DMS114 treated with DMSO at 0.1 percent for 48 hours (cell line): ENCODE measurements around the gene FMOD.

ENCODE experiments used
- DNase-seq: peaks from one replicate; lab custom pipeline; 2025; ENCODE audit not compliant: unreplicated experiment; lab: John Stamatoyannopoulos, UW

Gene FMOD

DNA sequence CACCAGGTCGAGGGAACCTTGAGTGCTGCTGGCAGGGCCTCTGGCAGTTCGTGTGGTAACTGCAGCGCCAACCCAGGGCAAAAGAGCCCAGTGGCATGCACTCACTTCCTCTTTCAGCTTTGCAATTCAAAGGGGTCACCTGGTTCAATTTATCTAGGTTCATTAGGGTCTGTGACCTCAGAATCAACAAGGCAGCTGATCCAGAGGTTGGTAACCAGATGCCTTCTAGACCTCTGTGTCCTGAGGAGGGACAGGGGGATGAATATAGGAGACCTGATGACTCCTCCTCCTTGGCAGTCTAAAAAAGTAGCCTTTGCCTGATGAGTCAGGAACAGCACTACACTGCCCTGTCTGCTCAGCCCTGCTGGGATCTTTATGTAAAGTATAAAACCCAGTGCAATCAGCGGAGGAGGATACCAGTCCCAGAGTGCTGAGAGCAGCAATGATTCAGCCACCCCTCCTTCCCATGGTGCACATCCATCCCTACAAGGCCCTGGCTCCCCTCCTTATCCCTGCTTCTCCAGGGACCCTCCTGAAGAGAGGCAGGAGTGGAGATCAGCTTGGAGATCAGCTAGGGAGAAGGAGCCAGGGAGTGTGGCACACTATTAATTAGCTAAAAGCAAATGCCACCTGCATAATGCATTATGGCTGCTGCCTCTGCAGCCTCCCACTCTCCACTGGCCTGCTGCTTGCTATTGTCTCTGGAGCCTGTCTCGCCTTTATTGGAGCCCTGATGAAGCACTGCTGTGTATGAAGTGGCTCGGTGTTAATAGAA lies 11.2 kb upstream of the FMOD start:
- no peak for DNase-seq

GRCh38 chr1:203360547-203361185 lies 9.7 kb upstream of the FMOD start:
- DNase-seq = no peak

DNA sequence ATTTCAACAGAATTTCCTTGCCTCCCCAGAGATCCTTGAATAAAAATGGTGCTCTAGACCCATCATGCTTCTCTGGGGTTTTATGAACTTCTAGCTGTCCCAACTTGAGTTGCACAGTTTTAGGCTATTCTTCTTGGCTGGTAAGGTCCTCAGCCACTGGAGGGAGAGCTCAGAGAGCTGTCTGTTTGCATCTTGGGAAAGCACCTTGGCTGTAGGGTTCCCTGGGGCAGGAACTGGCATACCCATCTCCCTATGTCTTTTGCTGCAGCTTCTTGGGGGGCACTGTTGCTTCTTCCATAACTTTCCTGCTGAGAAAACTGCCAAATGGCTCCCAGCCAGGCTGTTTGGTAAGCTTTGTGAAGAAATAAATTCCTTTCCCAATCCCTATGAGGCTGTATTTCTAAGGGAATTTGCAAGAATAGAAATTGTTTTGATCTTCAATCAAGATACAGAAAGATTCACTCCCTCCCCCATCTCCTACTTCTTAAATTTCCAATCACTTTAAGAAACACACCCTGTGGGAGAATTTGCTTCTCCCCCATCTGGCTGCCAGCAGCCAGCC lies 8.2 kb upstream of the FMOD start:
- no peak for DNase-seq

DNA sequence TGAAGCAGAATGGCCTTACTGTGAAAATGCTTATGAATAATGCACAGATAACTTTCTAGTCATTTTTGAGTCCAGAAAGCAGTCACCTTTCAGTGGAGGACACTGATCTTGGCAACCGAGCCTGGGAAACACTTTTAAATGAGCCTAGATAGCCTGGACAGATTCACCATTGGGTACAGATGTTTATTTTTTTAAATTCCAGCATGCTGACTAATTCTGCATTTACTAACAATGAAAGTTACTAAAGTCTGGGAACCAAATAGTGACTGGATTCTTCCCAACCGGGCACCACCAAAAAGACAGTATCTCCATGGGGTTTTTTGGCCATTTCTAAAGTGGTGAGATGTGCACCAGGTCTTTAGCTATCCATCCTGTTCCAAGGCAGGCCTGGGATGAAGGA lies 3.3 kb upstream of the FMOD start:
- DNase-seq = no peak

GRCh38 chr1:203353486-203353885 lies 2.6 kb upstream of the FMOD start:
- DNase-seq = no peak

GRCh38 chr1:203349773-203350524 lies 973 bp downstream of the FMOD start:
- DNase-seq = no peak

DNA sequence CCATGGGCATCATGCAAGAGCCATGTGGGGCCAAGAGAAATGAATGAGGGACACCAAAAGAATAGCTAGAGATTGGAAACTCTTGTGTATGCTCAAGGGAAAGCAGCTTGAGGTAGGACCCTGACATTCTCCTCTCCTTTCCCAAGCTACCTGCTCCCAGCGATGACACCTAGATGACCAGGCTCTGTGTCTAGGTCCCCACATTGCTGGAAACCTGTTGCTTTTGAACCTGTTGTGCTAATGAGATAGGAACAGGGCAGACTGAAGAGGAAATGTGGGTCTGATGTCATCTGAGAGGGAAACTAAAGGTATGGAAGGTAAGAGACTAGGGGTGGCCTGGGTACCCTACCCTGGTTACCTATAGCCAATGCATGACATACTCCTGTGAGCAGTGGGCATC lies 1.8 kb downstream of the FMOD start:
- no peak for DNase-seq

DNA sequence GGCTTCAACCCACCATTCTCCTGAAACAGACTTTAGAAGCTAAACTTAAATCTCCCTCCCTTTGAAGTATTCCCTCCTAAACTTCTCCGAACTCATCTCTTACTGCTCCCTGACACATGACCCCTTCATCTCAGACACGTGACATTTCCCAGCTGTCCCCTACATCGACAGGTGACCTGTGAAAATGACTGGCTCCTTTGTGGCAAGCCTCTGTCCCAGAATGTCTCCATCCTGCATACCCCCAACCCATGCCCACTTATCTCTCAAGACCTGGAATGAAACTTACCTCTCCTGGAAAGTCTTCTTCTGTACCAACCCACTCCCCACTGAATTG lies 4.2 kb downstream of the FMOD start:
- DNase-seq = no peak

DNA sequence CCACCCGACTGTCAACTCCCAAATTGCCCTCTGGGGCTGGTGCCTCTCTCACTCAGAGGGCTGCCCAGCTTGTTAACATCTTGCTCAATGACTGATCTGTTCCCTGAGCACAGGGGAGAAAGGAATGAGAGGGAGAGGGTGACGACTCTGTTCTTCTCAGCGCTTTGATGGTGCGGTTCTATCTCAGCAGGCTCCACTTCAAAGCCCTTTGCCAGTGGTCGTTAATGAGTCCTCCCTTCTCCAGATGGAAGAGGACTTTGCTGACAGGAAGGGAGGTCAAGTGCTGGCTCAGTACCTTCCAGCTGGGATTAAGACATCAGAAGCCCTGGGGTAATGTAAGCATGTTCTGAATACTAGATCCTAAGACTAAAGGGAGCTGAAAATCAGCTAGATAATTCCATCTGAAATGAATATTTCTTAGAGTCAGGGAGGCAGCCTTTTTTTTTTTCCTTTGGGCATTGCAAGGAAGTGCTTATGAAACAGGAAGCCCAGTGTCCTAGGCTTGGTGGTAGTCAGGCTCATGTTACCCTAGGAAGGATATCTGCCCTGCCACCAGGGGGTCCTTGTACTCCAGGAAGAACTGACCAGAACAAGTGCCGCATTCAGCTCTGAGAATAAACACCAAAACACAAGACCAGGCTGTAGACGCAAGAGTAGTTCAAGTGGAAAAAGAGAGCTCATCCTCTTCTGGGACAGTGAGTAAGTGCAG lies 4.7 kb downstream of the FMOD start:
- DNase-seq = no peak

- DNase-seq = no peak
Measured at GRCh38 chr1:203343956-203344754, 6.8 kb downstream of the FMOD start.

DNA sequence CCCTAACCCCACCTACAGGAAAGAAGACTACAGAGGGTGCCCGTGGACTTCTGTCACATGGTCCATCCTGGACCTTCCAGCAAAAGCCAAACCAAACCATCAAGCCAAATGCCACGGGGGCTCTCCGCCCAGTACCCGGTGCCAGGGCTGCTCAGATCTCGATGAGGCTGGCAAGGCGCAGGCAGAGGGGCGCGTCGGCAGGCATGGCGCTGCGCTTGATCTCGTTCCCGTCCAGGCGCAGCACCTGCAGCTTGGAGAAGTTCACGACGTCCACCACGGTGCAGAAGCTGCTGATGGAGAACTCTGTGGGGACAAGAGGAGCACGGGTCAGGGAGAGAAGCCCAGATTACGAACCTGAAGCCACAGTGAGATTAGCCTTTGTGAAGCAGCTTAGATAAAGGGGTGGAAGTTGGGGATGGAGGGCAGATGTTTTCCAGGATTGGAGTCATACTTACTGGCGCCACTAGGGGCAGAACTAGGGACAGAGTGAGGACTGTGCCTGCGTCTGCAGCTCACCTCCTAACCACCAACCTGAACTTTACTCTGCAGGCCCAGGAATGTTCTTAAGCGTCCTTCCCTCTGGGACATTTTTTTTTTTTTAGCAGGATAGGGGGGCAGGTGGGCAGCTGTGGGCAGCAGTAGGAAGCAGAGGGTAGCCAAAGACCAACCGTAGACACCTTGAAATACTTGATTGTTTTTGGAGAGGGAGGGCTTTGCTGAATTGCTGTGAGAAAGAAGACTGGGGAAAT lies 8.6 kb downstream of the FMOD start:
- DNase-seq = peak; percentile 38

GRCh38 chr1:203340112-203340790 lies 10.7 kb downstream of the FMOD start:
- peak; percentile 48 for DNase-seq

GRCh38 chr1:203338335-203339036 lies 12.4 kb downstream of the FMOD start:
- DNase-seq = peak; percentile 42

DNA sequence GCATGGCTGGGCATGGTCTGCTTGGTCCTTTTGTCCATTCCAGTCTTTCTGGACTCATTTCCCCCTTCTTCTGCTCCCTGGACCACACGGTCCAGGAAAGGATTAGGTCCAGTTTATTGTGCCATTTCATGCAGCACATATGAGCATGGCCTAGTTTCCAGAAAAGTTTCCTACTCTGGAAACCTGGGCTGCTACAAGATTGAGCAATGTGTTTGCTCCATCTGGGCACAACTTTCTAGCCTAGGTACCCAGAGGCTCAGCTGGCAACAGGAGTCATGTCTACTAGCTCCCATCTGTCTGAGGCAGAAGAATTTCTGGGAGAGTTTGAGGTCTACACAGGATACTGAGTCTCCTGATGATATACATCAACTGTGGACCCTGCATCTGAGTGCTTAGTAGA lies 14.8 kb downstream of the FMOD start:
- no peak for DNase-seq

GRCh38 chr1:203335503-203335902 lies 15.4 kb downstream of the FMOD start:
- DNase-seq = no peak

DNA sequence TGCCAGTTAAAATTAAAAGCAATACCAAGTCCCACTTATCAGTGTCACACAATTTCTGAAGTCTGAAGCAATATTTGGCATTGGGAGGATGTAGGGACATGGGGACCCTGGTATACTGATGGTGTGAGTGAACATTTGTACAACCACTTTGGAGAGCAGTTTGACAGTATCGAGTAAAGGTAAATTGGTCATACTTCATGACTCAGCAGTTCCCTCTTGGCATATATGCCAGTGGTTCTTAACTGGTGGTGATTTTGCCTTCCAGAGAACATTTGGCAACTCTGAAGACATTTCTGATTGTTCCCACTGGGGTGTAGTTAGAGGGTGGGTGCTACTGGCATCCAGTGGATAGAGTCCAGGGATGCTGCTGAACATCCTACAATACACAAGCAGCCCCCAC lies 19.7 kb downstream of the FMOD start:
- DNase-seq = no peak

DNA sequence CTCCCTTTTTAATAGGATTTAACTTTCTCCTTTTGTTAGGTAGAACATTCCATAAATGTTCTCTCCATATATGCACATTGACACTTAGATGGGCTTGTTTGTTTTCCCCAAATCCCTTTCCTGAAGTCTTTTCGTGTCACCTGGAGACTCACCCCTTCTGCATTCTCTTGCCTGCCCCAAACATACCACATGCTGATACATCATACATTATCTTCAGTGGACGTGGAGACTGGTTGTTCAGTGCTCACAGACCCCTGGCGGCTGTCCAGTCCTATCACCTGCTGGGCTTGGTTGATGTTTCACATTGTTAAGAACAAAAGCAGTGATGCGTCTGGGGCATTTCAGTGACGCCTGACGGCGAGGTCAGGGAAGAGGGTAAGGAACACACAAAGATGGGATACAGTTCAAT lies 22.2 kb downstream of the FMOD start:
- DNase-seq = no peak

- peak; percentile 50 for DNase-seq
Measured at GRCh38 chr1:203327684-203328457, 23.1 kb downstream of the FMOD start.
